HG03439 (cell line): ENCODE measurements around the gene DENND1A.
"Not testable (repeated sequence)": the region's sequence is repeated elsewhere in the genome, so short reads cannot be mapped to it uniquely, and the experiment has no call there.

Experiments
- ATAC-seq: cut with Tn5 transposase; IDR thresholded peaks from one replicate; pipeline ENCODE4 v1.9.1; 2021; ENCODE audit warnings: mild to moderate bottlenecking, moderate library complexity; ENCODE audit not compliant: unreplicated experiment

The DENND1A gene

DNA sequence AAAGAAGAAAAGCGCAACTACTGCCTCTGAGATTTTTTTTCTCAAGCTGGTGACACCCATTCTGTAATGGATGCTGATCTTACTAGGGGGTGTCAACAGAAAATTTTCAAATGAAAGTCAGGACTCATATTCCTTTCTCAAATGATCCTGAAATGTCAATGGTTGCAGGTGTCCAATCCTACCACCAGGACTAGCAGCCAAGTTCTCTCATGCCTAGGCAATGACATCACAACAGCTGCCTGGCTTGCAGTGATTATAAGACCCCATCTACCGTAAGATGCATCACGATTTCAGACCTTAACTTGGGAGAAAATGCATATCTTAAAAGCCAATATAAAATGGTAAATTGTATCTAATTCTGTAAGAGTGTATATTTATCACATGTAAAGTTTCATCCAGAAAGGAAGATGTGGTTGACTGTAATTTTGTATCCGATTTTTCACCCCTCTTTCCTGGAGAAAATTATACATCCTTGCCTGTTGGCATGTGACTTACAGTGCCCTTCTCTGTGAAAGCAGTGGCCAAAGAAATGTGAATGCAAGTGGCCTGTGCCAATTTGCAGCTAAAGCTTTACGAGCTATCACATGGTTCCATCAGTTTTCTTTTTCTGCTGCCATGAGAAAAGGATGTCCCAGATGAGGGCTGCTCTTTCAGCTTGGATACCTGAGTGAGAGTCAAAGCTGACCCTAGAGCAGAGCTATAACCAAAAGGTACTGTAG is 104.4 kb downstream of the DENND1A start:
- ATAC-seq, result no peak

DNA sequence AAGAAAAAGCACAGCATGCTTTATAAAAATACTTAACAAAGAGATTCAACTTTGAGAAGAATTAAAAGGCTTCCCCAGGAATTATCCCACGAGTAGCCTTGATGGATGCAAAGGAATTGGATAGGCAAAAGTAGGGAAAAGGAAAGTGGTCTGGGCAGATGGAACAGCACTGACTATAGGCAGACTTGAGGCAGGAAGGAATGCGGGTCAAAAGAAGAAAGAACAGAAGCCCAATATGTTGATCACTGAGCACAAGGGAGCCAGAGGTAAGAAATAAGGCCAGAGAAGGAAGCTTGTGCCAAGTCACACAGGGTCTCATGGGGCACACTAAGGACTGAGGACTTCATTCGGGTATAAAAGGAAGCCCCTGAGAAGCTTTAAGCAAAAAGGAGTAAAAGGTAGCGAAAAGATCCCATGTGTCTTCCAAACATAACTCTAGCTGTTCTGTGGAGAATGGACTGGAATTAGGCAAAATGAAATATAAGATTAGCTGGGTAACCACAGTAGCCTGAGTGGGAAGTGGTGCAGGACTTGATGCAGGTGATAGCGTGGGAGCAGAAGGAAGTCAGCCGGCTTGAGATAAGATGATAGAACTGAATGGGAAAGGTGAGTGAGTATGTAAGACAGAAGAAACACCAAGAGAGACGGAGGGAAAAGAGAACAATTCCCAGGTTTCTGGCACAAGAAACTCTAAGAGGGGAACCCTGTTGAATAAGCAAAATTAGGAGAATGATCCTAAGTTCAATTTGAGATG is 106.6 kb downstream of the DENND1A start:
- ATAC-seq, result no peak

DNA sequence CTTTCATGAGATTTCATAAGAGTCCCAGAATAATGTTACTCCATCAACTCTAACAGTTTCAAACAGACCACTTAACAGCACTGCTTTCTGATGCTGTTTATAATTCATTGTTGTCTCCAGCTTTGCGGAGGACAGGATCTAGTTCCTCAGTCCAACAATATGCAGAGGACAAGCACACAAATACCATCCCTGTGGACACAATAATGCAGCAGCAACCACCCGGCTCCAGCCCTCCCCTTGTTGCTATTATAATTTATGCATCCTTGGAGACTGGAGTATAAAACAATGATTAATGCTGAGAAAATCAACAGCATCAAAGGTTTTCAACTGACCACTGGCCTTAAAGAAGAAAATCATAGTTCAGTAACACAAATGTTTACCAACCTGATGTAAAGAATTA is 108.3 kb downstream of the DENND1A start:
- ATAC-seq, result no peak

DNA sequence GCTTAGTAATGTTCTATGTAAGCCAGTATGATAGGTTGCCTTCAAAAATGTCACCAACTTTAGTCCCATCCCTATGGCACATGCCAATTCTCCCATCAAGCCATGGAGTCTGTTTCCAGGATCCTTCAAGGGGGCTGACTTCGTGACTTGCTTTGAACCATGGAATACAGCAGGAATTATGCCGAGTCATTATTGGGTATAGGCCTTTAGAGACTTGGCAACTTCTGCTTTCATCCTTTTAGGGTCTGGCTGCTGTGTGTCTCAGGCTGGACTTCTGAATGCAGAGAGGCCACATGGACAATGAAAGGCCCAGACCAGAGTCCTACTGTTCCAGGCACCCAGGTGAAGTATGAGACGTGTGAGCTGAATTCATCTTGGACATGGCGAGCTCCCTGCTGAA is 109.8 kb downstream of the DENND1A start:
- ATAC-seq, result no peak

DNA sequence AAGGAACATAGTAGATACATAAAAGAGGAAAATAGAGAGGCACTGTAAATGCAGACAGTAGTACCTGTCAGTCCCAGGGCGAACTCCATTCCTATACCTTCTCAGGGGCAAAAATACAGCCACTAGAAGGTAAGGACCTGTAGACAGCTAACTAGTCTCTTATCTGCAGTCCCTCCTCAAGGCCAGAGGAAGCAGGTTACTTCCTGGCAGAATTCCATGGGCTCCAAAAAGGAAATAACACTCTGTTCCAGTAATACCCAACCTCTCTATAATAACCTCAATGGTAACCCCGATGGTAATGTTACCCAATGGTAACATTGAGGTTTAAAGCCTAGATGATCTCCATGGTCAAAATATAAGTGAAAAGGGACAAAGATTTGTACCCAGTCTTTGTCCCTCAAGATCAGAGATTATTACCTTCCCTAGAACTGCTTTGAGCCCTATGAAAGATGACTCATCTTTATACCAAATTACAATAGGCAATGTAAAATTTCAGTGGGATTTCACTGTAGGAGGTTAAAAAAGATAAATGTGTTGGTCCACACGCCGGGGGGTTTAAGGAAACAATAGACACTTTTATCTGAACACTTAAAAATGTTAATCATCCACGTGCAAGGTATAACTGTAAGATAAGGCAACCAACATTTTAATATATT is 113.0 kb downstream of the DENND1A start:
- ATAC-seq, result no peak

DNA sequence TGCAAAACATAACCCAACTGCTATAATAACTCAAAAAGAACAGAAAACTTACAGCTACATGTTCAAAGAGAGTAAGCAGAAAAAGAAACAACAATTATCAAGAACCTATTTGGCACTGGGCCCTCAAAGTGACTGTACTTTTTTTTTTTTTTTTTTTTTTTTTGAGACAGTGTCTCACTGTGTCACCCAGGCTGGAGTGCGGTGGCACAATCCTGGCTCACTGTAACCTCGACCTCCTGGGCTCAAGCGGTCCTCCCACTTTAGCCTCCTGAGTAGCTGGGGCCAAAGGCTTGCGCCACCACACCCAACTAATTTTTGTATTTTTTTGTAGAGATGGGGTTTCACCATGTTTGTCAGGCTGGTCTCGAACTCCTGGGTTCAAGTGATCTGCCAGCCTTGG is 114.1 kb downstream of the DENND1A start:
- ATAC-seq, result not testable (repeated sequence)

DNA sequence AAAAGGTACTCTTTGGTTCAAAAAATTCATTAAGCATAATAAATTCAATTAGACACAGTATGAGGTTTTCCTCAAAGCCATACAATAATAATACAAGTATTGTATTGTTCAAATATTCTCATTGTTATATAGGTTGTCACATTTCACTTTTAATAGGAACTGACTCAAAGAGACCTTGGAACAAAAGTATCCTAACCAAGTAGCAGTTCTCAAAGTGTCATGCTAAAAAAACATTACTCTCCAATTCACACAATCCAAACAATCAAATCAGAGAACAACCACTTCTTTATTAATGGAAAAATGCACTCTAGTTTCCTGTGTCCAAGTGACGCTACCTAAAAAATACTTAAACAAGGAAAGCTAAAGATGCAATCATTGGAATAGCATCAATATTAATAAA is 115.4 kb downstream of the DENND1A start:
- no peak for ATAC-seq

DNA sequence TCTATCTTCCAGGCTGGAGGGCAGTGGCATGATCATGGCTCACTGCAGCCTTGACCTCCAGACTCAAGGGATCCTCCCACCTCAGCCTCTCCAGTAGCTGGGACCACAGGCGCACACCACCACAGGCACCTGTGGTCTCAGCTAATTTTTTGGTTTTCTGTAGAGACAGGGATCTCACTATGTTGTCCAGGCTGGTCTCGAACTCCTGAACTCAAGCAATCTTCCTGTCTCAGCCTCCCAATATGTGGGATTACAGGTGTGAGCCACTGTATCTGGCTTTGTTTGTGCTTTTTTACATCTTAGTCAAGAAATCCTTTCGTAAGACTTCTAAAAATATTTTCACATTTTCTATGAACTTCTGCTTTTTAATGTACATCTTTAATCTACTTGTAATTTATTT is 116.9 kb downstream of the DENND1A start:
- no peak for ATAC-seq

DNA sequence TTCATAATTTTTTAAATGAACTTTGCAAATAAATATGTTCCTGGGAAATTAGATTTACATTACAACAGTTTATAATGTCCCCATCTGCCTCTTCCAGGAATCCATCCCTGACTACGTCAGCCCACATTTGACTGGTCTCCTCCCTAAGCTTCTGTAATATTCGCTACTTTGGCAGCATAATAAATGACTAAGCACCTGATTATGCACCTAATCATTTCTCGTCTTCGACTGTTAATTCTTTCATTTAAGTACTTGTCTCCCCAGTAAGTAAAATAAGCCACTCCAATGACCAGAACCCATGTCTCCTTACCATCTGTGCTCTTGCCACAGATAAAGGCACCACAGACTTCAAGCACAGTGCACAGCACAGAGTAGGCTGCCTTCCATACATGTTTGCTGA is 122.7 kb downstream of the DENND1A start:
- ATAC-seq, result no peak

DNA sequence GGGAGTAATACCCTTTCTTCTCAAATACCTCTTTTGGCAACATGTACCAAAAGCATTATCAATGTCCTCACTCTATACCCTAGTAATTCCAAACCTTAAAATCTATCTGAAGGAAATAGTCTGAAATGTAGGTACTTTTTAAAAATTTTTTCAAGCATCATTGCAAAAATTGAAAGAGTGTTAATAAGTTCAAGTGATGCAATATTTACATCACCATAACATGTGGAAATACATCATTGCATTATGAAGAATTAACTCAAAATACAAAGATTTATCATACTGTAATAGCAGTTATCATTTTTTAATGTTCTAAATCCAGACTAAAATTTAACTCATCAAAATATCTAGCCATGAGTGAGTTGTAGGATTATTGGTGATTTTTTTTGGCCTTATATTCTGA is 123.1 kb downstream of the DENND1A start:
- ATAC-seq, result no peak

DNA sequence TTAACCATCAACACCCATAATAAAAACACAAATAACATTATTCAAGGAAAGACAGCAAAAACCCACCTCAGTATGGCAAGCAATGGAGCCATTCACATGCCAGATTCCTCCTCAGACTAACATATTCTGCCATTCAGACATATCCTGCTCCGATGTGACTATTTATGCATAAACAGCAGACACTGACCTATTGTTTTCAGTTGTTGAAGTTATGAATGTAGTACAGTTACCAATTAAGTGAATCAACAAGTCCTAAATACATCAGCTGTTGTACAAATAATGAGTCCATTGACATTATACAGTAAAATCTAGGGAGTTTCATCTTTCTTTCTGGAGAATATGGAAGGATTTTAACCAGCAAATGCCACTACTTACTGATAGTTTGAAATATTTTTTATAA is 131.7 kb downstream of the DENND1A start:
- ATAC-seq, result no peak

DNA sequence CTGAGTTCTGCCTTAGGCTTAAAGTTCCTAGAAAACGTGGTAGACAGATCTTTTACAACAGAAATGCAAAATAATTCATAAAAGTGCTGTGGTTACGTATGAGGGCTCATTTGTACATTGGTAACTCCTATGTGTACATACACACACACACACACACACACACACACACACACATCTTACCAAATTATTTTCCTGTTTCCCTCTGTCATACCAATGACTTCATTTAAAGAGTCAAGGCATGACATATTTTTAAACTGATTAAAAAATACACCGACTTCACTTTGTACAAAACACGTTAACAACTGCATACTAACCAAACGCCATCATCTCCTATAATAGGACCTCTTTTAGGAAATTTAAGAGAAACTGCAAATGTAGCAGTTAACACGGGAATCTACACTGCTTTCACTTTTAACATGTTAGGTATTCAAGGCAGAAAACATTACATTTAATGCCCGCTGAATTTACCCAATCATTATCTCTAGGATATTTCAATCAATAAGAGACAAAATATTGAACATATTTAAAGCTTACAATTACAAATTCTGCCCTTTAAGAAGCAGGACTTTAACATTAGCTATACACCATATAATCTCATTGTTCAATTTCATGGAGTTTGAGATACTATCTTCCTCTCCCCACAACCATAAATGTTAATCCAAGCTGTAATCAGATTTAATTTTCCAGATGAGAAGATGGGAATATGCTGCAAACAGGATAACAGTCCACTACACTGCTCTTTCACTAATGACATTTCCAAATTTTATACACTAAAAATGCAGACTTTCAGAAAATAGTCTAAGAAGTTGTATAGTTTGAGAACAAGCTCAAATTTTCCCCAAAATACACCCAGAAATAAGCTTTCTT is 133.1 kb downstream of the DENND1A start:
- ATAC-seq, result no peak

DNA sequence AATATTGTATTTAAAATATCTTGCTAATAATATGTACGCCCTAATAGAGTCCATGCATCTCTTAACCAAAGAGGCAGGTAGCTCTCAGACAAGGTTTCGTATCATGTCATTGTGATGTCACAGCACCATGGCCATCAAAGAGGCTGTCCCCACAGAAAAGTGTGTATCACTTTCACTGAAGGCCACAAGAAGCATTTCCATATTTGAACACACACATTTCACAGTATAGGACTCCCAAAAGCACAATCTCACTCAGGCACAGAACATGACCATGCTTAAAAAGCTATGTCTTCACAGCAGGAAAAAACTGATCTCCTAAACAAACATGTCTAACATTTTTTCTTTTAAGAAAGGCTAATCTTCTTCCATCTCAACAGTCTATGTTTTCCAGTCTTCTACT is 133.8 kb downstream of the DENND1A start:
- no peak for ATAC-seq

DNA sequence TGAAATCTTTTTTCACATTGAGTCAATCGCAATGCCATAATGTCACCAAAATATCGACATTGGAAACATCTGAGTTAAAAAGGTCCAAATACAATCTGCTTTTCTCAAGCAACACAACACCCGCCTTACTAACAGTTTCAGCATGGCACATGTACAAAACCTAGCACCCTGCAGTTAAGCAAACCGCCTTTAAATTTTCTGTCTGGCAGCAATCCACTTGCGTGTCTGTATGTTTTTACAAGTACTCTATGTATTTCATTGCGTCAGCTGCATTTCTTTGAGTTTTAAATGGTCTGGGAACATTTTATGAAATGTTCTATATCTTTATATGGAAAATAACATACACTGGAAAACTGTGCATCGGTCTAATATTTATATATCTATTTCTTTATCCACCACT is 134.6 kb downstream of the DENND1A start:
- no peak for ATAC-seq

DNA sequence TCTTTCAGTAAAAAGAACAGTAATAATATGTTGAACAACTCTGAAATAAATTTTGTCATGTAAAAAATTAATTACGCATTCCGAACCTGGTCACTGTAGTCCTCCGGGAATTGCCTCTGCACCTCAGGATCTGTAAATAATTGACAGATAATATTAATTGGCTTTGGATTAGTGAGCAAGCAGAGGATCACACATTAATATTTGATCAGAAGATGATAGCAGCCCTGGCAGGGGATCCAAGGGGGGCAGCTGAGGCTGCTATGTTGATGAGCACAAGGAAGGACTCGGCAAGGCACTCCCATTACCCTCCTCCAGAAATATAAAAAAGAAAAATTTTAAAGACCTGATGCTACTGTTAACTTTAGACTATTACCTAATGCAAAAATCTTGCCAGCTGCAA is 137.4 kb downstream of the DENND1A start:
- no peak for ATAC-seq

DNA sequence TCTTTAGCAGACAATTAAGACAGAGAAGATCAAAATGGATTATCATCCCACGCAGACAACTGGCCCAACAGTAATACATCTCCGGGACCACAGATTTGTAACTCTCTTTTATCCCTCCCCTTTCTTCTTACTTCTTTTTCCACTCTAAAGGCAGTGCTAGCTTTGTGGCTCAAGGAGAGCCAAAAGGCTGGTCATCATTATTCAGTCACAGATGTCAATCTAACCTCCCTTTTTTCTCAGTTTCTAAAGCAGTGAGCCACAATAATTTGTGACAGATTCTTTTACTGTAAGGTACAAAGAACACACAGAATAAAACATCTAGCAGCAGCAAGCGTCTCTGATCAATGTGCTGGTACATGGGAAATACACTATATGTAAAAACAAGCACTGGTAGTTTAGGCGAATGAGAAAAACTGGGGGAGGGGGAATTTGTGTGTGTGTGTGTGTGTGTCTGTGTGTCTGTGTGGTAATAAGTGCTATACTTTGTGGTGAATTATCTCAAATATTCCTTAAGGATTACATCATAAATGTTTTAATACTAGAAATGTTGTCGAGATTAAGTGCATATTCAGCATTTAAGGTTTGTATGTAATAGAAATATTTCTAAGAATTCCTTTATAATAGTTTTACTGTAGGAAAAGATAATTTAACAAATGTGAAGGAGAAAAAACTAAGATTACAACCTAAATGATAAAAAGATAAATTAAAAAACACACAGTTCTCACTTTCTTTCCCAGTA is 140.2 kb downstream of the DENND1A start:
- no peak for ATAC-seq

DNA sequence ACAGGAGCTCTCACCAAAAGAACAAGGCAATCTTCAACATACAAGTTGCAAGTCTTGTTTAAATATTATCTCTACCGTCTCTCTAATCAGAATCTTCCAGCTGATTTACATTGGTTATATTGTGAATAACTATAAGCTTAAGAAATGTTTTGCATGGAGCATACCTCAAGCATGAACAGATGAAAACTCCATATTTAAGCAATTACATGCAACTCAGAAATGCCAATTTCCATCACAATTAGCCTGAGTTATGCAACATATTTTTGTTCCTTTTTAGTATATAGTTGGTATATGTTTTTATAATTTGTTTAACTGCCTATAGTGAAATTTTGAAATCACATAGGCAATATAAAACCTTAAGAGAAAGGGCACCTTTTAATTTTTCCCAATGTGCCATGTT is 142.5 kb downstream of the DENND1A start:
- no peak for ATAC-seq

DNA sequence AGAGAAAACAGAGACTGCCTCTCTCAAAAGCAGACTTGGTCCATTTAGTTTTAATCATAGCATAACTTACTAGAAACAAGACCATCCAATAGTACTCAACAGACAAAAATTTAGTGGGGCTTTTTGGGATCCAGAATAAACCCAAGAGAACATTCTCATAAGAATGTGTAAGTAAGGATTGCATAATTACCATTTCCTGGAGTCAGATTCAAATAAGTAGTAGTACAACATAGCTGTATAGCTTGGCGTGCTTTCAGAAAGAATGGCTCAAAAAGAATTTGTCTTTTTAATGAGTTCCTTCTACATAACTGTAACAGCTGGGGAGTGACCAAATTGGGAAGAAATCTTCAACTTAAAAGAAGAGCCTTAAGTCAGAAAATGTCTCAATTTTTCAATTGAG is 145.4 kb downstream of the DENND1A start:
- no peak for ATAC-seq

DNA sequence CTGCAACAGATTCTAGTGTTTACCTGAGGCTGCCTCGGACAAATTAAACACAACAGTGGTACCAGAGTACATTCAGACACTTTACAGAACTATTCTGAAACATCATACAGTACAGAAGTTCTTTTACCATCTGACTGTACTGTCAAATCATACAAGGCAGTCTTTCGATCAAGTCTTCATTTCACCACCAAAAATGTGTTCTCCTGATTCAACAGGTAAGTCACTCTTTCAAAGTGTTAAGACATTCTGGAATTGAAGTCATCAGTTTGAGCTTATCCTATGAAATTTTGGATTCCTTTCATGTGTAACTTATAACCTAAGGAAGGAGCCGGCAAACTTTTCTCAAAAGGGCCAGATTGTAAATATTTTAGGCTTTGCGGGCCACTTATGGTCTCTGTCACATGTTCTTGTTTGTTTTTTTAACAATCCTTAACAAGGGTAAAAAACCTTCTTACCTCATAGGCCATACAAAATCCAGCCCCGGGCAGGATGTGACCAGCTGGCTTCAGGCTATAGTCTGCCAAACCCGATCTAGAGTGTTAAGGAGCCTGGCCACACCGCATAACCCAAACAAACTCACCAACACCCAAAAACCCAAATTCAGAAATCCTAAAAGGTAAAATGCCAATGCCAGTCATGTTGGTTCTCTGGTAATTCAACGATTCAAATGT is 151.6 kb downstream of the DENND1A start:
- no peak for ATAC-seq
